Activated T-cell treated with anti-CD3 and anti-CD28 coated beads for 4 hours (primary cell): ENCODE data around the gene TBX5.
"Not testable (repeated sequence)": the region's sequence is repeated elsewhere in the genome, so short reads cannot be mapped to it uniquely, and the experiment has no call there.

ENCODE experiments used
- DNase-seq: peaks from one replicate; pipeline ENCODE4 v3.0.0-alpha.2; 2020

Gene TBX5

DNA sequence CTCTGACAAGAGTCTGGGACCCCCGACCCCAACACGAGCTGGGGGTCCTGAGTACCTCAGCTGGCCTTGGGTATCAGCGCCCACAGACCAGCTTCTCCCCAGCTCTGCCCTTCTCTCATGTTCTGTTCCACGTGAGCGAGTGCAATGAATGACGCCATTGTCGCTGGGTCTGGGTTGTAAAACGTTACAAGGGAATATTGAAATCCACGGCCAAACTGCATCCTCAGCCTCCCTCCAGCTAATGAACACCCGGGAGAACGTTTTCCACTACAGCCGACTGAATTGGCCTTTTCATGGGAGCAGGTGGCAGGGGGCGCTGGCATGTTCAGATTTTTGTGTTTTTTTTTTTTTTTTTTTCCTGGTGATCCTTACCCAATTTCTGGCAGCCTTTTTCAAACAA lies 34.7 kb downstream of the TBX5 start:
- DNase-seq: no peak

DNA sequence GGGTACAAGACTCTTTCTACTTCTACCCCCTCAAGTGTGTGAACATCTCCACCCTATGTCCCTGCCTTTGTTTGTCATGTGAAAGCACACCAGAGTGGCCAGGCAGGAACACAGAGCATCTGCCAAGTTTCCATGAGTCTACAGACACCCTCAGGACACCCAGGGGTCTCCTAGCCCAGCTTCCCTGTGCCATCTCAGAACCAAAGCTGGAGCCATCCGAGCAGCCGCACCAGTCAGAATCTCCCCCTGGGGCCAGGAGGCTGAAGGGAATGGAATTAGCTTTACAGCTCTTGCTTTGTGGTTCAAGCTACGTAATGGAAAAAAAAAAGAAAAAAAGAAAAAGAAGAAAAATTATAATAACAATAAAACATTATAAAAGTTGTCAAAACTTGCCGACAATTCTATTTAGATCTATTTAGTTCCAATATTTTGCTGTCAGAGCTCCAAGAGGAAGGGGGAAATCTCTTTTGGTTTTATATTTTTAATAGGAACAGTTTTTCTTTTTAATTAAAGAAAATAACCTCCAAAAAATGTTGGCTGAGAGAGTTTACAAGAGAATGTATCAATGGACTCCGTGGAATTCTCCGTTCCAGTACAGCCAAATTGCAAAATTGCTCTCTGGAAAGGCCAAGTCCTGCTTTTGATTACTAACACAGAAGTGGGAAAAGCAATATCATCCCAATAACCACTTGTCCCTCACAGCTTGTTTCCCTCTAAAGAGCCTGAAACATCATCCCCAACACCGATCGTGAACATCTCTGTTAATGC lies 37.1 kb downstream of the TBX5 start:
- DNase-seq: no peak

DNA sequence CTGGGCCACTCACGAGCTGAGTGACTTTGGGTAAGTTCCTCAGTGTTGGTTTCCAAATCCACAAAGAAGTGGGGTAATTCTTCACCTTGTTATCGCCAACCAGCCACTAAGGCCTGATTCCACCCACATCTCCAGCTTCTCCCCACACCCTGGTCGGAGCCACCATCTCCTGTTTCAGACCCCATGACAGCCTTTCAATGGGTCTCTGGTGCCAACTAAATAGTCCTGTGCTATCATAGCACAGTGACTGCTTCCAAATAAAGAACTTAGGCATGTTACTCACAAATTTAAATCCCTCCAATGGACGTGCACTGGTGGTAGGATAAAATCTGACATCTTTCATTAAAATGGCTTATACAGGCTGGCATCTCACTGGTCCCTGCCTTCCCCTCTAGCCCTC lies 44.0 kb downstream of the TBX5 start:
- no peak for DNase-seq

DNA sequence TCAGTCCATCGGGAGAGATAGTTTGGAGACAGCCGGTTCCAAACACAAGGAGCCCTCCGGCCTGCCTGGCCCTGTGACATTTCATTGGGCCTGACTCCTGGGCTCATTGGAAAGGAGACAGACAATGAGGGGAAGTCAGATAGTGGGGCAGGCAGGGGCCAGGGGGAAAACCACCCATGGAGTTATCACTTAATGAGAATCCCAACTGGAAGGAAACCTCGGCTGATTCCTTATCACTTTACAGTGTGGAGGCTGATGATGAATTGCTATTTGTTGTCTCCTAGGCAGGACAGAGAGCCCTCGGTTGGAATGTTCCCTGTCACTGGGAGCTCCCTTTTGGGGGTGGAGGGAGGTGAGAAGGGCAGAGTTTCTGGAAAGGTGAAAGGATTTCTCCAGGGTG lies 44.4 kb downstream of the TBX5 start:
- no peak for DNase-seq

DNA sequence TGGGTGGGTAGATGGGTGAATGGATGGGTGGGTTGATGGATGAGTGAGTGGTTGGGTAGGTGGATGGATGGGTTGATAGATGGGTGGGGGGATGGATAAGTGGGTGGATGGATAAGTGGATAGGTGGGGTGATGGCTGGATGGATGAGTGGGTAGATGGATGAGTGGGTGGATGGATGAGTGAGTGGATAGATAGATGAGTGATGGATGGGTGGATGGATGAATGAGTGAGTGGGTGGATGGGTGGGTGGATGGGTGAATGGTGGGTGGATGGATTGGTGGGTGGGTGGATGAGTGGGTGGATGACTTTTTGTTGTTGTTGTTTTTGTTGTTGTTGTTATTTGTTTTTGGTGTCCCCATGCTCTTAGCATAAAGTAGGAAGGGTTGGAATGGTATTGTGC lies 45.5 kb downstream of the TBX5 start:
- DNase-seq: no peak

DNA sequence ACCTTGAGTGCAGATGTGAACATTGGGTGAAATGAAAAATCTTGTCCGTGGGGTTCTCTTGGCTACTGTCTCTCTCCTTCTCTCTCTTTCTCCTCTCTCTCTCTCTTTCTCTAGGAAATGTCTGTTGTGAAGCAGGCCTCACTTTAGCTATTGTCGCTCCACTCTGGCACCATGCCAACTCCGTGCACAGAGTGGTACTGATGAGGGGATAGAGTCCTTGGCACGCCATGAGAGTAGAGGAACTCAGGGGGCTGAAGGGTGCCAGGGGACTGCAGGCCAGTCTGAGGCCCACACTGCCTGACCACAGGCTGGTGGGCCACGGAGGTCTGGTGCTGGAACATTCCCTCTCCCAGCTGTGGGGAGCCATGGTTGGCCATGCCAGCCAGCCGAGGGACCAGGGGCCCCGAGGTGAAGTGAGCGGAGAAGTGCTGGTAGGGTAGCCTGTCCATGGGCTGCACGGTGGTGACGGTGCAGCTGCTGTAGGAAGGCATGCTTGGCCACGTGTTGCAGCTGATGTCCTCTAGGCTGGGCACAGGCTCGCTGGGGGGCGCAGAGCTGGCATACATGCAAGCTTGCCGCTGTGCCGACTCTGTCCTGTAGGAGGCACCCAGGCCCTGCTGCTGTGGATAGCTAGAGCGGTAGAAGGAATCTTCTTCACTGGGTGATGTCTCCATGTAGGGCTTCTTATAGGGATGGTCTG lies 50.4 kb downstream of the TBX5 start:
- no peak for DNase-seq

DNA sequence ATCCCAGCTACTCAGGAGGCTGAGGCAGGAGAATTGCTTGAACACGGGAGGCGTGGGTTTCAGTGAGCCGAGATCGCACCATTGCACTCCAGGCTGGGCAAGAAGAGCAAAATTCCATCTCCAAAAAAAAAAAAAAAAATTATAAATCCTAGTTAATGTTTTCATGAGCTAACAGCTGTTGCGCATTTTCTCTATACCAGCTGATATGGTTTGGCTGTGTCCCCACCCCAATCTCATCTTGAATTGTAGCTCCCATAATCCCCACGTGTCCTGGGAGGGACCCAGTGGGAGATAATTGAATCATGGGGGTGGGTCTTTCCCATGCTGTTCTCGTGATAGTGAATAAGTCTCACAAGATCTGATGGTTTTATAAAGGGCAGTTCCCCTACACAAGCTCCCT lies 56.7 kb downstream of the TBX5 start:
- not testable (repeated sequence) for DNase-seq

DNA sequence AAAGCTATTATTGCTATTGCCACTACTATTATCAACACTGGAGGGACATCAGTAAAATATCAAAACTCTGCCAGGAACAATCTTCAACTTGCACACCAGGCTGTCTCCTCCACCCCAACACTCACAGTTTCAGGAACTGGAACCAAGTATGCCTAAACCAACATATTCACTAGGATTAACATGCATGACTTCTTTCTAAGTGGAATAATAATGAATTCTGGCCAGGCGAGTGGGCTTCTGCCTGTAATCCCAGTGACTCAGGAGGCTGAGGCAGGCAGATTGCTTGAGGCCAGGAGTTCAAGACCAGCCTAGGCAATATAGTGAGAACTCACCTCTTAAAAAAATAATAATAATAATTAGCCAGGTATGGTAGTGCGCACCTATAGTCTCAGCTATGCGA lies 58.1 kb downstream of the TBX5 start:
- DNase-seq: no peak

DNA sequence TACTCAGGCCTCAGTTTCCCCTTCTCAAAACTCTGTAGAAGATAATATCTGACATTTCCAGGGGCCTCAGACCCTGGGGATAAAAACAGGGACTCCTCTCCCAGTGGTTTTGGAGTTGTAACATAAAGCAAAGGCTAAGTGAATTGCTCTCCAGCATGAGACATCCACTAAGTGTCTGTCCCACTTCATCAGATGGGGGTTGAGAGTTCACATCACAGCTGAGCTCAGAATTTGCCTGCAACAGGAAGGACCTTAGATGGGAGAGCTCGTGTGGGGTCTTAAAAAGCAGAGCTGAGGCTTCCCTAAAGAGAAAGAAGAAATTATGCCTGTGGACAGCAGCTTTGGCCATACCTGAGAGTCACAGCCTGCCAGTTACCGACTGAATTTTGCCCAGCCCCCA lies 61.1 kb downstream of the TBX5 start:
- DNase-seq: no peak

DNA sequence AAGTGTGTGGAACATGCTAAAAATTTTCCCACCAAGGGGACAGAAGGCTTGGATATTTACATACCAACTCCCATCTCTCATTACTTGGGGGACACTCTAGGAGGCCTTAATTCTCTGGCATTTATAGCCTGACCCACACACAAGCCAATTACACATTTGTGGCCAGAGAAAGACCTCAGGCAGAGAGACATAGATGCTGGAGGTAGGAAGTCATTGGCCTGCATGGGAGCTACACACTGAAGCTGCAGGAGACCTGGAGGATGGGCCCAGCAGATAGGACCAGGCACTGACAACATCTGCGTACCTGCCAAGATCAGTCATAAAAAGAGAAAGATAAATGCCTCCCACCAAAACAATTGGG lies 61.7 kb downstream of the TBX5 start:
- no peak for DNase-seq

DNA sequence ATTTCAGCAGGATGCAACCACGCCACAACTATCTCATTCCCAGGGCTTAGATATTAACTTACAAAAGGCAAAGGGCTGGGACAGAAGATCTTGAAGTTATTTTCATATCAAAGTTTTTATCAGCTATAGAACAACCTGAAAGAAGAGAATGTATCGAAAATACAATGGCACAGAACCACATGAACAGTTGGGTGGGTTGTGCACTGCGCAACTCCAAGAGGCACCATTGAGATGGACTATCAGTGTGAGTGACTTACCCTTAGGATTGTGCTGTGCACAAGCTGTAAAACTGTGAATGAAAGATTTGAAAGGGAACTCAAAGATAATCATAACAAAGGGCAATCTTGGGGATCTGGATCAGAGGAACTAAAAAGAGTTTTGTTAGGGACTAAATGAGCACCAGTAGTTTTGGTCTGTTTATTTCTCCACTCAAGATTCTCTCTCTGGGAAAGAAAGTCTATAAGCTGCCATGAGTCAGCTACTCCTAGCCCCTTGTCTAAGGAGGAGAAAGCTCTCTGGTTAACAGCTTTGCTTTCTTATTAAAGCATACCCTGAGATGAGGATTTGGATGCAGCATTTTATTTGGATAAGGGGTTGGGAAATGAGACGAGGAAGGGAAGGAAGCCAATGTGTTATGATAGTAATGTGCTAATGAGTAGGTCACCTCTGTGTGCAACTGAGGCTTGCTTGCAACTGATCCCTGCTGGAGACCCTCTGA lies 62.2 kb downstream of the TBX5 start:
- DNase-seq: no peak

DNA sequence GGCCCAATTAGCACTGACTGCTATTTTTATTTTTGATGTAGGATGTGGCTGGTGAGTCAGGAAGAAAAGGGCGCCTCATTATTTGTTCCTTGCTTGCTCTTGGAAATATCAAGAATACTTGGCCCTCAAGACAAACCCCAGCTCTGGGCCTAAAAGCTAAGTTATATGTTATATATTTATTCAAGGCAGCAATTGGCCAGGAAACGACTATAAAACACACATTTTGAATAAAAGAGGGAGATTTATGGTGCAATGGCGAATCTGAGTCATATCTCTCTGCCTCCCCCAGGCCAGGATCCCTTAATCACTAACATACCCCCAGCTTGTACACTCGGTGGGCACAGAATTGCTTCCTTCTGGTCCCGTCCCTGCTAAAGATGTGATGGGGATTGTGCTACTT lies 63.3 kb downstream of the TBX5 start:
- no peak for DNase-seq

DNA sequence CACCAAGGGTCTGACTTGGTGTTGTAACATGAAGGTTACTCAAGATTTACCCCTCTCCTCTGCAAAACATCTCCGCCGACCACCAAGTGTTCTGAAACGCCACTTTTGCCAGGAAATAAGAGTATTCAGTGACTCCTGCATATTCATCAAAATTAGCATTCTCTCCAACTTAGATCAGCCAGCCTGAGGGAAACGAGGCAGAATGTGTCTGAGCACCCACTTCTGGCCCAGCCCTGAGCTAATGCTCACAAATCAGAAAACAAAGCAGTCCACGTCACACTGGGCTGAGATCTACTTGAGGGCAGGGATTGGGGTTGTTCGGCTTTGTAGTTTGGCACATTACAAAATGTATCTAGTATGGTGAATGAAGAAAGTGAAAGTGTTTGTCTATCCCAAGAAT lies 64.3 kb downstream of the TBX5 start:
- no peak for DNase-seq

DNA sequence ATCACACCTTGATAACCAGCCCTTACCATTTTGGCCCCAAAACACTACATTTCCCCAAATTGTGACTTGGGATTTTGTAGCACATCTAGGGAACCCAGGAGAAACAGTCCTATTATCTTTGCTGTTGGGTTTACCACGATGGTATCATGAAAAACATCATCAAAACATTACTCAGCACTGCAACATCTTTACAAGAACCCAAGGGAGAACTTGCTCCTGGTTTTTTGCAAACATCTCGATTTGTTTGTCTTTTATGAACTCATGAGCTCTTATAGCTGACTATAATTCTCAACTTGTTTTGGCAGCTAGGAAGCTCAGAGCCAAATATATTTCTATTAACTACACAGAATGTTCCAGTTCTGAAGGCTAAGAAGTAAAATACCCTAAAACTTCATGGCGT lies 65.7 kb downstream of the TBX5 start:
- no peak for DNase-seq

DNA sequence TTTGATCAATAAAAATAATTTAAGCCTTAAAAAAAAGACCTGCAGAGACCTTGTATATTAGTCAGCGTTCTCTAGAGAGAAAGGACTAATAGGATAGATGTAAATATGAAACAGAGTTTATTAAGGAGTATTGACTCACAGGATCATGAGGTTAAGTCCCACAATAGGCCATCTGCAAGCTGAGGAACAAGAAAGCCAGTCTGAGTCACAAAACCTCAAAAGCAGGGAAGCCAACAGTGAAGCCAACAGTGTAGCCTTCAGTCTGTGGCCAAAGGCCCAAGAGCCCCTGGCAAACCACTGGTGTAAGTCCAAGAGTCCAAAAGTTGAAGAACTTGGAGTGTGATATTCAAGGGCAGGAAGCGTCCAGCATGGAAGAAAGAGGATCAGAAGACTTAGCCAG lies 66.3 kb downstream of the TBX5 start:
- no peak for DNase-seq

DNA sequence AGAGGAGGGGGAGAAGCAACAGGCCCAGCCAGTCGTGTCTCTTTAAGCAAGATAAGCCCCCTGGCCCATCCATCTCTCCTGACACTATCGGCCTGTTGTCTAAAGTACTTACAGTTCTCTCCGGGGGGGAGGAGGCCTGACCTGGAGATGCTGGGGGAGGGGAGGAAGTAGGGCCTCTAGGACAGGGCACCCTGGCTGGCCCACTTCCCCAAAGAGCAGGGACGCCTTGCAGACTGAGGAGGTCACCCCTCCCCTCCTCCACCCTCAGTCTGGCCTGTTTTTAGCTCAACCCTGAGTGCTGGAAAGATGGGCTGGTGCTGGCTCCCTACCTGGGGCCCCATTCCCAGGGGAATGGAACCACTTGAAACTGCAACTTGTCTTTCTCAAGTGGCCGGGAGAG lies 70.3 kb downstream of the TBX5 start:
- no peak for DNase-seq

DNA sequence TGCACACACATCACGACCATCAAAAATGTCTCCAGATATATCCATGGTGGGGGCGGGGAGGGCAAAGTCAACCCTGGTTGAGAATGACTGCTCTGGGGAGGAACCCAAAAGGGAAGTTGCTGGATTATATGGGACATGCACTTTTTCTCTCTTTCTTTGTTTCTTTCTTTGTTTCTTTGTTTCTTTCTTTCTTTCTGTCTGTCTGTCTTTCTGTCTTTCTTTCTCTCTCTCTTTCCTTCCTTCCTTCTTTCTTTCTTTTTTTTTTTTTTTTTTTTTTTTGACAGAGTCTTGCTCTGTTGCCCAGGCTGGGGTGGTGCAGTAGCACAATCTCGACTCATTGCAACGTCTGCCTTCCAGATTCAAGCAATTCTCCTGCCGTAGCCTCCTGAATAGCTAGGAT lies 71.5 kb downstream of the TBX5 start:
- DNase-seq: no peak

DNA sequence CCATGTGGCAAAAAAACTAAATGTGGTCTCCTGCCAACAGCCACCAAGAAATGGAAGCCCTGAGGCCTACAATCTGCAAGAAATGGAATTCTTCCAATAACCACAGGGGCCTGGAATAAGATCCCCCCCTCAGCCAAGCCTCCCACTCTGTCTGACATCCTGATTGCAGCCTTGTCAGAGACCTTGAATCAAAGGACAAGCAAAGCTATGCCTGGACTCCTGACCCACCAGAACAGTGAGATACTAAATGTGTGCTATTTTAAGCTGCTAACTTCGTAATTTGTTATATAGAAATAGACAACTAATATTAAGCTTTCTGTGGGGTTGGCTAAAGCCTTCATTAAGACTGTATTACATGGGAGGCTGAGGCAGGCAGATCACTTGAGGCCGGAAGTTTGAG lies 77.7 kb downstream of the TBX5 start:
- DNase-seq: no peak

DNA sequence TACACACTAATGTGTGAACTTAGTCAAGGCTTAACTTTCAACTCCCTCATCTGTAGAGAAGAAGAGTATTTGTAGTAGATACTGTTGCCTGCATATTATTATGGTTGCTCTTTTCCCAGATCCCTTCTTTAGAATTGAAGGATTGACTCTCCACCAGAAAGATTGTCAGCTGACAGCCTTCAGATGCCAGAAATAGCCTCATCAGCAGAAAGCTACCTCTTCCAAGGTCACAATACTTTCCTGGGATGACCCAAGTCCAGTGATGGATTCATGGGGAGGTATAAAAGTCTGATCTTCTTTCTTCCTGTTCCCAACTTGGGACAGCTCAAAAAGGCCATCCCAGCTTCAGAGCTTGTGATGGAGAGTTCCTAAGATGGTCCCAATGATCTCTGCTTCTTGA lies 78.2 kb downstream of the TBX5 start:
- no peak for DNase-seq

DNA sequence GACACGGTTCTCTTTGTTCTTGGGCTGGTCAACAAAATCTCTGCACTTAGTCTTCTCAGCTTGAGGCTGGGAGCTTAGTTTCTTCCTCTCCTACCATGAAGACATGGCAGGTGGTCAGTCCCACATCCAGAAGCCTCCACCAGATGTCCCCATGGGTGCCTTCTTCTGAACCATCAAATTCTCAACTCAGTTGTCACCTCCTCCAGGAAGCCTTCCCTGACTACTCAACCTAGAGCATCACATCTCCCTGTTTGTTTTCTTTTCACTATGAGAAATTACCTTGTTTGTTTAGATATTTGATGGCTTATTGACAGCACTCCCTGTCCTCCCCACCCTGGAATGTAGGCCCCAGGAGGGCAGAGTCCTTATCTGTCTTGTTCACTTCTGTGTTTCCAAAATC lies 84.4 kb downstream of the TBX5 start:
- DNase-seq: no peak

DNA sequence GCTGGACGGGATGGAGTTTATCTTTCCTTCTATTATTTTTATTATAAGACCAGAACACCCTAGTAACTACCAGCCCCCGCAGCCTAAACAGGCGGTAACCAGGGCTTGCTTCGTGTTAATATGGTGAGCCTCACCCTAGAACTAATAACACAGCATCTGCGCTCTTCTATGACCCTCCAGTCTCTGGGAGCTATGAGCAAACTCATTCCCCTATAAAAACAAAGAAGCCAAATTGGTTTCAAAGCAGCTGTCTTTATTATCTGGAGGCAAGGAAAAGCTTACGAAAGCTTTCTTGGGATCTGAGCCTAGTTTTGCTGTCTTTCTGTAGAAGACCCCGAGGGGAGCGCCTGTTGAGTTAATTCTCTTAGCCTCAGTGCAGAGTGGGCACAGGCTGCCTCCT lies 85.0 kb downstream of the TBX5 start:
- no peak for DNase-seq

DNA sequence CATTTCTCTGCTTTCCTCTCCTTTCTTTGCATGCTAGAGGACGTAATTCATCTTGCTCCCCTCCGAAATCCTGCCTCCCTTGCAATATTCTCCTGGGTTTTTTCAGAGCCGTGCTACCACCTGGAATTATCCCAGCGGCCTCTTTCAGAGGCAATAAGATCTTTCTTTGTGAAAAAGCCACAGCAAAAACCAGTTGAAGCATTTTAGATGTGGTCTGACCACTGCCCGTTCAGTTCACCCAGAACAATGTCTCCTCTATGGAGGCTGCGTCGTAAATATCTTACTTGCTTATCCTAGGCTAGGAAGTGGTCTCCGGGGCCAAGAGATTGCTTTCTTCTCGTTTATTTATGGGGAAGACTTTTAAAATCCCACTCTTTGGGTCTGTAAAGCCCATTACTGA lies 85.8 kb downstream of the TBX5 start:
- no peak for DNase-seq

DNA sequence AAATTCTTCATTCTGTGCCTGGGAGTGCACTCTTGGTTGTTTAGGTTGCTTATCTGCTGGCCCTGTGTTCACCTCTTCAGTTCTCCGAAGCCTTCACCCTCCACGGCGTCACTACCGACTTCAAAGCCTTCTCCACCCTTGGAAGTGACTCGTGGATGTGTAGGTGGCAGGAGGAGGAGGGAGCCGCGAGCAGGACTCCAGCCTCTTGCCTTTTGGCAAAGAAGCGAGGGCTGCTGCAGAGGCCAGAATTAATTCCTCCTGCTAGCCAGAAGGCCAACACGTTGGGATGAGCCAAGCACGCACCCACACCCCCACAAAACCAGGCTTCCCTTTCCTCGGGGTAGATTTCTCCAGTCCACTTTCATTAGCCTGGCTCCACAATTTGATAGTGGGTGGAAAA lies 86.5 kb downstream of the TBX5 start:
- no peak for DNase-seq

DNA sequence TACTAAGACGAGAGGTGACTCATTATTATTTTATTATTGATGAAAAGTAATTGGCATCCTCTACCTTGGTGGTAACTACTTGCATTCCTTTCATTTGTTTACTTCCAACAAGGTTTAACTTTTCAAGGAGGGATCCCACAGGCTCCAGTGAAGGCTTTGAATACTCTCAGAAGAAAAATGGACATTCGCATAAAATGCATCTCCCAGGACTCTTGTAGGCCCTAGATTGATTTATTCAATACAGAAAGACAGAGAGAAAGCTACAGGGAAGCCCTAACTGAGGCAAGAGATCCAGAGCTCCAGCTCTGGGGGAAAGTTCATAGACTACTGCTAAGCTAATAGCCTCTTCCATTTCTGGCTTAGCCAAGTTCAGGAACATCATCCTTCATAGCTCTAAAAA lies 87.0 kb downstream of the TBX5 start:
- DNase-seq: no peak
